H1 (cell line): ENCODE results near the gene VASH1. TPM values are rescaled to one million over a fixed set of nuclear protein-coding genes. Genes with fewer than 3 reads are reported as not detected.

Experiments
- CREB1 ChIP-seq: IDR thresholded peaks from 2 replicates; pipeline ENCODE4 v1.6.1; 2012; ENCODE audit warnings: inconsistent platforms
- RNF2 ChIP-seq: fragments of 200-900, 300-1000 bp; sonication (generic); IDR thresholded peaks from 2 replicates; pipeline ENCODE4 v1.7.1; 2016; ENCODE audit warnings: borderline replicate concordance, low read depth, mild to moderate bottlenecking, antibody characterized with exemption, low read length; ENCODE audit not compliant: poor library complexity, severe bottlenecking; ENCODE audit errors: missing control alignments
- SIX5 ChIP-seq: IDR thresholded peaks from 2 replicates; pipeline ENCODE4 v1.6.1; 2011; ENCODE audit warnings: mild to moderate bottlenecking, low read depth, low read length
- polyA plus RNA-seq, 7 experiments: library from polyadenylated mRNA; depleted of rRNA in 3 of 7; stranded (reverse) in 5 of 7; unstranded in 2 of 7; fragments of >200 nt in 5 of 7; fragments of 200-250 nt in 2 of 7; gene quantifications; 1 replicate in 5 of 7; 2 replicates in 1 of 7; 4 replicates in 1 of 7; pipeline versions ENCODE4 v1.2.1 to v1.2.3, GENCODE V29; 2011 to 2013; ENCODE audit warnings: missing spikeins in 2 of 7, mixed read lengths in 2 of 7
- total RNA-seq: library from RNA; stranded (reverse); fragmentation: NEBNext Ultra II Directional; extraction: Animal tissue kit (Norgen Biotek cat#: 25700); gene quantifications from 2 replicates; pipeline ENCODE4 v1.2.1, GENCODE V29; 2021

The VASH1 gene
- total and polyA plus RNA-seq, 2 of the 8 experiments (the other 6 are each of a cell fraction or from before 2014, with no cell fraction given) = 3.1 to 6.4 TPM

GRCh38 chr14:76736514-76736913 lies 24.8 kb upstream of the VASH1 start (continued):
- TF ChIP-seq RNF2 (no peak), SIX5 (no peak), CREB1 (no peak)
